HL-60 (cell line): ENCODE measurements around the gene KRTAP1-5.
"Not testable (repeated sequence)": the region's sequence is repeated elsewhere in the genome, so short reads cannot be mapped to it uniquely, and the experiment has no call there.

ENCODE experiments used
- CTCF ChIP-seq: IDR thresholded peaks from one replicate; pipeline ENCODE4 v1.5.1; 2011; ENCODE audit warnings: low read length, control low read depth, inconsistent platforms; ENCODE audit not compliant: insufficient read depth
- POLR2AphosphoS5 ChIP-seq: IDR thresholded peaks from 2 replicates; pipeline ENCODE4 v1.6.1; 2012; ENCODE audit warnings: low read depth

GRCh38 chr17:41034346-41034935, 7.4 kb upstream of the KRTAP1-5 start, which contains the start of gene KRTAP1-3:
- TF ChIP-seq CTCF, POLR2AphosphoS5: not testable (repeated sequence)
